Natural killer cell (primary cell): ENCODE results near the gene TK1. TPM values are rescaled to one million over a fixed set of nuclear protein-coding genes. Genes with fewer than 3 reads are reported as not detected.

Experiments used
- ATAC-seq, 3 donors: fragments of 150-1000 bp in 2 of 3; fragments of 200-7000 bp in 1 of 3; cut with Tn5 transposase; 1 replicate in 1 of 3; 2 replicates in 2 of 3; pipeline ENCODE4 v1.10.0; 2021; ENCODE audit warnings: mild to moderate bottlenecking in 2 of 3, moderate library complexity in 2 of 3
- DNase-seq, 2 donors: peaks; one replicate each; pipeline versions ENCODE4 v3.0.0 to v3.0.0-alpha.2; 2013 to 2021; ENCODE audit warnings: mixed read lengths in 1 of 2
- H3K27ac ChIP-seq: one replicate; pipeline ENCODE4 v1.5.1; 2013; ENCODE audit warnings: mild to moderate bottlenecking, low read length
- H3K27me3 ChIP-seq: one replicate; pipeline ENCODE4 v1.6.1; 2013; ENCODE audit warnings: low read length; ENCODE audit not compliant: control insufficient read depth, insufficient read depth
- H3K36me3 ChIP-seq: one replicate; pipeline ENCODE4 v1.6.1; 2013; ENCODE audit warnings: low read length; ENCODE audit not compliant: control insufficient read depth, insufficient read depth
- H3K4me1 ChIP-seq: one replicate; pipeline ENCODE4 v1.6.1; 2013; ENCODE audit warnings: low read length; ENCODE audit not compliant: control insufficient read depth, insufficient read depth
- H3K4me3 ChIP-seq: one replicate; pipeline ENCODE4 v1.5.1; 2013; ENCODE audit warnings: low read length
- H3K9me3 ChIP-seq: one replicate; pipeline ENCODE4 v1.6.1; 2013; ENCODE audit warnings: low read length; ENCODE audit not compliant: control insufficient read depth, insufficient read depth
- H3K27ac Mint-ChIP-seq, 2 donors: one replicate each; pipeline ENCODE4 v1.8.0; 2022; ENCODE audit warnings: mild to moderate bottlenecking in 2 of 2, mixed read lengths in 2 of 2, moderate library complexity in 1 of 2
- H3K27me3 Mint-ChIP-seq, 2 donors: one replicate each; pipeline ENCODE4 v1.8.0; 2022; ENCODE audit warnings: low read depth in 2 of 2, mixed read lengths in 2 of 2
- H3K36me3 Mint-ChIP-seq: one replicate; pipeline ENCODE4 v1.8.0; 2022; ENCODE audit warnings: mixed read lengths
- H3K4me1 Mint-ChIP-seq, 2 donors: one replicate each; pipeline ENCODE4 v1.8.0; 2022; ENCODE audit warnings: mixed read lengths in 2 of 2
- H3K4me3 Mint-ChIP-seq: one replicate; pipeline ENCODE4 v1.8.0; 2022; ENCODE audit warnings: mild to moderate bottlenecking, moderate library complexity, mixed read lengths
- H3K9me3 Mint-ChIP-seq, 2 donors: one replicate each; pipeline ENCODE4 v1.8.0; 2022; ENCODE audit warnings: mixed read lengths in 2 of 2
- WGBS: methylation state at CpG from one replicate; pipeline ENCODE4 v1.1.7; 2013; ENCODE audit warnings: missing lambda C conversion rate; ENCODE audit not compliant: insufficient coverage; 5-methylcytosine and 5-hydroxymethylcytosine counted together
- intact Hi-C: fragments of 100-400 bp; cut with micrococcal nuclease; formaldehyde crosslinking; loops from one replicate; pipeline ENCODE4 v1.14.2; 2022
- total RNA-seq, 4 donors: library from RNA; stranded (reverse); fragments of 120-200 nt in 1 of 4; gene quantifications; one replicate each; pipeline versions ENCODE4 v1.2.3 to v1.2.4, GENCODE V29; 2013 to 2022
- TF ChIP-seq, protein P1 (sequence below): fragments of 200-600 bp; IDR thresholded peaks from one replicate; pipeline ENCODE4 v1.8.0; 2022; ENCODE audit warnings: antibody characterized with exemption

TK1 gene
- total RNA-seq, 3 donors from 2014 or later (not counting 1 experiment from before 2014, with no cell fraction given), result 2.1 to 5.1 (median 3.9) TPM

DNA sequence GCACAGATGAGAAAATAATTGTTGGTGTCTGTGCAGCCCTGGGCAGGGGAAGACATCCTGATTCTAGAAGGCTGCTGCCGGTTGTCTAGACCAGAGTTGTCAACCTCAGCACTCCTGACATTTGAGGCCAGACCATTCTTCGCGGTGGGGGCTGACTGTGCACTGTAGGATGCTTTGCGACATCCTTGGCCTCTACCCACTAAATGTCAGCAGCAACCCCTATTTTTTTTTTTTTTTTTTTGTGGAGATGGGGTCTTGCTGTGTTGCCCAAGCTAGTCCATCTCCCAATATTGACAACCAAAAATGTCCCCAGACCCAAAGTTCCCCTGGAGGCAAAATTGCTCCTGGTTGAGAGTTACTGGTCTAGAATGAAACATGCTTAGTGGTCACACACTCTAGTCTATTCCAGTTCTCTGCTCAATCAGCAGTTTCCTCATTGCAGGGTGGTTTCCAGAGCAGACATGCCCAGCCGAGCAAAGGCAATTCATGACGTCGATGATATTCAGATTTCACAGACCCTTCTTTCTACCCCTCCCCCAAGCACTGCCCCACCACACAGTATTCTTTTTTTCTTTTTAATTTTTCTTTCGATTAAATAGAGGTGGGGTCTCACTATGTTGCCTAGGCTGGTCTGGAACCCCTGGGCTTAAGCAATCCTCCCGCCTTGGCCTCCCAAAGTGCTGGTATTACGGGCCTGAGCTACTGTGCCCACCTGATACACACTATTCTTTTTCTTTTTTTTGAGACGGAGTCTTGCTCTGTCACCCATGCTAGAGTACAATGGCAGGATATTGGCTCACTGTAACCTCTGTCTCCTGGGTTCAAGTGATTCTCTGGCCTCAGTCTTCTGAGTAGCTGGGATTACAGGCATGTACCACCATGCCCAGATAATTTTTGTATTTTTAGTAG lies 31.7 kb downstream of the TK1 start:
- DNase-seq (no peak), ATAC-seq (peak; percentile 70 to 88 (median 87))
- H3K4me3 ChIP-seq, result no peak overlapping the region
- TF ChIP-seq, protein P1, sequence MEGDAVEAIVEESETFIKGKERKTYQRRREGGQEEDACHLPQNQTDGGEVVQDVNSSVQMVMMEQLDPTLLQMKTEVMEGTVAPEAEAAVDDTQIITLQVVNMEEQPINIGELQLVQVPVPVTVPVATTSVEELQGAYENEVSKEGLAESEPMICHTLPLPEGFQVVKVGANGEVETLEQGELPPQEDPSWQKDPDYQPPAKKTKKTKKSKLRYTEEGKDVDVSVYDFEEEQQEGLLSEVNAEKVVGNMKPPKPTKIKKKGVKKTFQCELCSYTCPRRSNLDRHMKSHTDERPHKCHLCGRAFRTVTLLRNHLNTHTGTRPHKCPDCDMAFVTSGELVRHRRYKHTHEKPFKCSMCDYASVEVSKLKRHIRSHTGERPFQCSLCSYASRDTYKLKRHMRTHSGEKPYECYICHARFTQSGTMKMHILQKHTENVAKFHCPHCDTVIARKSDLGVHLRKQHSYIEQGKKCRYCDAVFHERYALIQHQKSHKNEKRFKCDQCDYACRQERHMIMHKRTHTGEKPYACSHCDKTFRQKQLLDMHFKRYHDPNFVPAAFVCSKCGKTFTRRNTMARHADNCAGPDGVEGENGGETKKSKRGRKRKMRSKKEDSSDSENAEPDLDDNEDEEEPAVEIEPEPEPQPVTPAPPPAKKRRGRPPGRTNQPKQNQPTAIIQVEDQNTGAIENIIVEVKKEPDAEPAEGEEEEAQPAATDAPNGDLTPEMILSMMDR, result no peak
- intact Hi-C loops, result no loop called here
- H3K36me3 ChIP-seq, result no peaks in the 10 kb centered on the region
- no peak overlapping the region for H3K4me3 Mint-ChIP-seq
- H3K27ac Mint-ChIP-seq, result peak overlapping the region in 1 of 2 donors; percentile 29
- H3K4me1 Mint-ChIP-seq, result no peaks in the 10 kb centered on the region
- H3K9me3 ChIP-seq, result no peaks in the 10 kb centered on the region
- peak overlapping the region; percentile 46 for H3K27ac ChIP-seq
- H3K9me3 Mint-ChIP-seq, result no peaks in the 10 kb centered on the region
- WGBS, result 59% methylated on average over 10 of the region's 11 CpGs
- no peaks in the 10 kb centered on the region for H3K27me3 Mint-ChIP-seq
- no peaks in the 10 kb centered on the region for H3K36me3 Mint-ChIP-seq
- peaks cover 11% of the 10 kb centered on the region for H3K4me1 ChIP-seq
- no peaks in the 10 kb centered on the region for H3K27me3 ChIP-seq

DNA sequence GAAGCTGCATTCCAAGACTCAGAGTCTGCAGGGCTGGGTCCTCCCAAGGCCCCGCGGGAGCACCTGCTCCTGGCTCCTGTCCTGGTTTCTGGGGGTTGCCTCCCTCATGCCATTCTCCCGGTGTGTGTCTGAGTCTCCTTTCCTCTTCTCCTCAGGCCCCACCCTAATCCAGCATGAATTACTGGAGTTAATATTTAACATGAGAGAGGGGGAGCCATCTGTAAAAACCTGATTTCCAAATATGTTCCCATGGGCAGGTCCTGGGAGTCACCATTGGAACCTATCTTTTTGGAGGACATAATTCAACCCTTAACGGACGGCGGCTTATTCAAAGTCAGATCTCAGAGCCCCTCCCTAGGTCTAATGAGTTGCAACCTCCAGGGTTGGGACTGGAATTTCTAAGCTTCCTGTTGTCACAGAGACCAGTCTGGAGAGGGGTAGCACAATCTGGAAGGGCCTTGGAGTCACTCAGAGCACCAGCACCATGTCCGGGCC lies 35.3 kb downstream of the TK1 start:
- Histone ChIP-seq H3K27me3 (no peaks in the 10 kb centered on the region), H3K9me3 (no peaks in the 10 kb centered on the region), H3K27ac (no peak overlapping the region), H3K4me3 (no peak overlapping the region), H3K4me1 (peaks cover 34% of the 10 kb centered on the region), H3K36me3 (no peaks in the 10 kb centered on the region)
- H3K27ac Mint-ChIP-seq, result no peak overlapping the region
- 93% methylated on average over 6 of the region's 7 CpGs for WGBS
- no peaks in the 10 kb centered on the region for H3K9me3 Mint-ChIP-seq
- H3K36me3 Mint-ChIP-seq, result no peaks in the 10 kb centered on the region
- ATAC-seq (no peak), DNase-seq (no peak)
- intact Hi-C loops, result no loop called here
- TF ChIP-seq, protein P1, result no peak
- no peak overlapping the region for H3K4me3 Mint-ChIP-seq
- peaks cover 0 to 6% of the 10 kb centered on the region in 2 donors for H3K4me1 Mint-ChIP-seq
- H3K27me3 Mint-ChIP-seq, result peaks cover 0 to 5% of the 10 kb centered on the region in 2 donors

DNA sequence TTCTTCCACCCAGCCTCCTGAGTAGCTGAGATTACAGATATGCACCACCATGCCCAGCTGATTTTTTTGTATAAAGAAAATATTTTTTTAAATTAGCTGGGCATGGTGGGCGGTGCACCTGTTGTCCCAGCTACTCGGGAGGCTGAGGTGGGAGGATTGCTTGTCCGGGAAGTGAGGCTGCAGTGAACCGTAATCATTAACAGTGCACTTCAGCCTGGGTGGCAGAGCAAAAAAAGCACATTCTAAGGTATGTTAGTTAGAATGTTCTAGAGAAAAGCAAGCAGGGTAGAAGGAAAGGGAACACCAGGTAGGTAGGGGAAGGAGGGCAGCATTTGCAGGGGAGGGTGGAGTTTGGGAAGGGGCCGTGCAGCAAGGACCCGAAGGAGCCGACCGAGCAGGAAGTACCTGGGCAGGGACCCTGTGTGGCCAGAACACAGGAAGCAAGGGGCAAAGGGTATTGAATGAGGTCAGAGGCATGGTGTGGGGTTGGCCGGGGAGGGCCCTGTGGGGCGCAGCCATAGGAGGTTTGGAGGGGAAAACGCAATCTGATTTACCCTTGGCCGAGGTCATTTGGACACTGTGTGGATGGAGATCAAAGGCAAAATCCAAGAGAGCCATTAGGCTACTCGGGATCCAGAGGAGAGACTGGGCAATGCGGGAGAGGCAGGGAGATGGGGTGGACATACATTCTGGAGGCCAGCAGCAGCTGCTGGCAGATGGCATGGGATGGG lies 38.4 kb downstream of the TK1 start:
- Mint-ChIP-seq H3K4me1 (peaks cover 0 to 16% of the 10 kb centered on the region in 2 donors), H3K4me3 (no peak overlapping the region), H3K9me3 (no peaks in the 10 kb centered on the region), H3K27me3 (peaks cover 0 to 5% of the 10 kb centered on the region in 2 donors), H3K27ac (no peak overlapping the region), H3K36me3 (no peaks in the 10 kb centered on the region)
- Histone ChIP-seq H3K9me3 (no peaks in the 10 kb centered on the region), H3K4me1 (peaks cover 52% of the 10 kb centered on the region), H3K4me3 (no peak overlapping the region), H3K36me3 (no peaks in the 10 kb centered on the region), H3K27ac (peak overlapping the region; percentile 63), H3K27me3 (no peaks in the 10 kb centered on the region)
- DNase-seq, result no peak
- WGBS, result 68% methylated on average over 14 of the region's 14 CpGs
- TF ChIP-seq, protein P1, result no peak
- no peak for ATAC-seq
- intact Hi-C loops, result no loop called here
